NOMO-1 treated with DMSO at 0.1 percent for 48 hours (cell line): ENCODE measurements around the gene PPRC1.

Experiments used
- DNase-seq: peaks from one replicate; lab custom pipeline; 2025; ENCODE audit not compliant: unreplicated experiment; lab: John Stamatoyannopoulos, UW

The PPRC1 gene, protein sequence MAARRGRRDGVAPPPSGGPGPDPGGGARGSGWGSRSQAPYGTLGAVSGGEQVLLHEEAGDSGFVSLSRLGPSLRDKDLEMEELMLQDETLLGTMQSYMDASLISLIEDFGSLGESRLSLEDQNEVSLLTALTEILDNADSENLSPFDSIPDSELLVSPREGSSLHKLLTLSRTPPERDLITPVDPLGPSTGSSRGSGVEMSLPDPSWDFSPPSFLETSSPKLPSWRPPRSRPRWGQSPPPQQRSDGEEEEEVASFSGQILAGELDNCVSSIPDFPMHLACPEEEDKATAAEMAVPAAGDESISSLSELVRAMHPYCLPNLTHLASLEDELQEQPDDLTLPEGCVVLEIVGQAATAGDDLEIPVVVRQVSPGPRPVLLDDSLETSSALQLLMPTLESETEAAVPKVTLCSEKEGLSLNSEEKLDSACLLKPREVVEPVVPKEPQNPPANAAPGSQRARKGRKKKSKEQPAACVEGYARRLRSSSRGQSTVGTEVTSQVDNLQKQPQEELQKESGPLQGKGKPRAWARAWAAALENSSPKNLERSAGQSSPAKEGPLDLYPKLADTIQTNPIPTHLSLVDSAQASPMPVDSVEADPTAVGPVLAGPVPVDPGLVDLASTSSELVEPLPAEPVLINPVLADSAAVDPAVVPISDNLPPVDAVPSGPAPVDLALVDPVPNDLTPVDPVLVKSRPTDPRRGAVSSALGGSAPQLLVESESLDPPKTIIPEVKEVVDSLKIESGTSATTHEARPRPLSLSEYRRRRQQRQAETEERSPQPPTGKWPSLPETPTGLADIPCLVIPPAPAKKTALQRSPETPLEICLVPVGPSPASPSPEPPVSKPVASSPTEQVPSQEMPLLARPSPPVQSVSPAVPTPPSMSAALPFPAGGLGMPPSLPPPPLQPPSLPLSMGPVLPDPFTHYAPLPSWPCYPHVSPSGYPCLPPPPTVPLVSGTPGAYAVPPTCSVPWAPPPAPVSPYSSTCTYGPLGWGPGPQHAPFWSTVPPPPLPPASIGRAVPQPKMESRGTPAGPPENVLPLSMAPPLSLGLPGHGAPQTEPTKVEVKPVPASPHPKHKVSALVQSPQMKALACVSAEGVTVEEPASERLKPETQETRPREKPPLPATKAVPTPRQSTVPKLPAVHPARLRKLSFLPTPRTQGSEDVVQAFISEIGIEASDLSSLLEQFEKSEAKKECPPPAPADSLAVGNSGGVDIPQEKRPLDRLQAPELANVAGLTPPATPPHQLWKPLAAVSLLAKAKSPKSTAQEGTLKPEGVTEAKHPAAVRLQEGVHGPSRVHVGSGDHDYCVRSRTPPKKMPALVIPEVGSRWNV (N-terminal part only)

GRCh38 chr10:102132563-102133372 lies at the start of gene PPRC1:
PPRC1 (plus strand) TSS chr10:102133040; CDS start chr10:102133069, 29 bp downstream.
- peak; percentile 99 for DNase-seq

DNA sequence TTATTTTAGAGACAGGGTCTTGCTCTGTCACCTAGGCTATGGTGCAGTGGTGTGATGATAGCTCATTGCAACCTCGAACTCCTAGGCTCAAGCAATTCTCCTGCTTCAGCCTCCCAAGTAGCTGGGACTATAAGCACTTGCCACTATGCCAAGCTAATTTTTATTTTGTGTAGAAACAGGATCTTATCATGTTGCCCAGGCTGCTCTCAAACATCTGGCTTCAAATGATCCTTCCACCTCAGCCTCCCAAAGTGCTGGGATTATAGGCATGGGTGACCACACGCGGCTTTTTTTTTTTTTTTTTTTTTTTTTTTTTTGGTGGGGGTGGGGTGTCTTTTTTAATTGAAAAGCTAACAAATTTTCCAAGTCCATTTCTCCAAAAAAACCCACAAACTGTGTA lies 49.3 kb upstream of the PPRC1 start:
- no peak for DNase-seq

- peak; percentile 50 for DNase-seq
Measured at GRCh38 chr10:102085336-102085735, 47.5 kb upstream of the PPRC1 start.

DNA sequence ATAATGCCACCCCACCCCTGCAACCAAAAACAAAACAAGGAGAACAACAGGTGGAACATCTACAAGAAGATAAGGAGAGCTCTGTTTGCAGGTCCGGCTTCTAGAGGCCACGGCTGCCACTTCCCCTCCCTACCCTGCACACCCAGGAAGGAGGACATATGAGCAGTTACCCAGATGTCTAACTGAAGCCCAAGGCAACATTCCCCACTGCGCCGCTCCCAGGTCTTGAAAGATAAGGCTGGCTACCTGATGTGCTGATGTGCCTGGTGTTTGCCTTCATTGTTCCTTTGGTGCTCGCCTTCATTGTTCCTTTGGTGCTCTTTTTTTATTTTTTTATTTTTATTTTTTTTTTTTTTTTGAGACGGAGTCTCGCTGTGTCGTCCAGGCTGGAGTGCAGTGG lies 46.6 kb upstream of the PPRC1 start:
- DNase-seq: no peak

DNA sequence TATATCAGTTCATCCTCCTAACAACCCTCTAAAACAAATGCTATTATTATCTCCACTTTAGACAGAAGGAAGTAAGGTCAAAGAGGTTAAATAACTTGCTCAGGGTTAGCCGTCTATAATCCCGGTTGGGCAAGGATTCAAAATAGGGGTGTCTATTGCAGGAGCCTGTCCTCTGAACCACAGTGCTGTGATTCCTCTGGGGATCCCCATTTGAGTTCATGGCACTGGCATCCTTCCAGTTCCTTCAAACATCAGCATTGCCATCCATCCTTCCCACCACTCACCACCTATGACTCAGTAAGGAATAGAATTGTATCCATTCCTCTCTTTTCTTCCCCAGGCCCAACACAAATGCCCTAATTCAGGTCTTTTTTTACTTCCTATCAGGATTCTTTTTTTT lies 42.1 kb upstream of the PPRC1 start:
- DNase-seq: no peak

DNA sequence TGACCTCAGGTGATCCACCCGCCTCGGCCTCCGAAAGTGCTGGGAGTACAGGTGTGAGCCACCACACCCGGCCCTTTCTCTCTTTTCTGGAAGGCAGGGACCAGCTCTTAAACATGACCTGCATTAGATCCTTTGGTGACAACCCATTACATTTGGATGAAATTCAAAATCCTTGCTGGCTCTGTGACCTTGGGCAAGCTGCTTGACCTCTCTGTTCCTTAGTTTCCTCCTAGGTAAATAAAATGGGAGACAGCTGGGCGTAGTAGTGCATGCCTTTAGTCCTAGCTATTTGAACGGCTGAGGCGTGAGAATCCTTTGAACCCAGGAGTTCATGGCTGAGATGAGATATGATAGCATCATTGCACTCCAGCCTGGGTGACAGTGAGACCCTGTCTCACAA lies 36.4 kb upstream of the PPRC1 start:
- no peak for DNase-seq

- no peak for DNase-seq
Measured at GRCh38 chr10:102101152-102101551, 31.7 kb upstream of the PPRC1 start.

DNA sequence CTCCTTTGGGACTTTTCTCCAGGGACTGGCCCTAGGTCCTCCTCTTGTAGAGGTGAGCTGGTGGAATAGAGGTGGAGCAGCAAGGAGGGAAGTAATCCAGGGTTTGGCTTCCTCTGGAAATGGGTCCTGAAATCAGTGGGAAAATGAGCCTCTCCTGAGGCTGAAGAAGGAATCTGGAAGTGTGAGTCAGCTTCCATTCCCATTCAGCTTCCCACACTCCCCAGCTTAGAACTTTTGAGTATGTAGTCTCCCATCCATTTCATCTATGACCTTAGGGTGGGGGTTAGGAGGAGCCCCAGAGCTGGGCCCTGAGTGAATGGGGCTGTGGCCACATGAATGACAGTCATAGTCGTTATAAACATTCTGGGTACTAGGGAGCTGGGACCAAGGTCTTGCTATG lies 30.4 kb upstream of the PPRC1 start:
- no peak for DNase-seq

DNA sequence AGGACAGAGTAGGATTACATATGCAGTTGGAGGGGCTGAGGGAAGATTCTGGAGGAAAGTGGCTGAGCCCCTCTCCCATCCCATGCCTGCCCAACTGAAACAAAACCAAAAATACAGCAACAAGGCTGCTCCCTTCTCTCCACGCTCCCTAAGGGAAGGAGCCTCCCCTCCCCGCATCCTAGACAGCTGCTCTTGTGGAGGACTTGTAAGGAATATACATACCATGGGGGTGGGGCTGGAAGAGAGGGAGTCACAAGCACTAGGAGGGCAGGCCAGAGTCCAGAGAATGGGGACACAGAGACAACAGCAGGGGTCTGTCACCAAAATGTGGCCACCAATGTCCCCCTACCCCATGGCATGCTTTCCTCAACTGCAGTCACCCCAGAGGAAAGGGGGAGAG lies 25.8 kb upstream of the PPRC1 start:
- no peak for DNase-seq

GRCh38 chr10:102109166-102110116 lies 23.4 kb upstream of the PPRC1 start:
- DNase-seq: no peak

DNA sequence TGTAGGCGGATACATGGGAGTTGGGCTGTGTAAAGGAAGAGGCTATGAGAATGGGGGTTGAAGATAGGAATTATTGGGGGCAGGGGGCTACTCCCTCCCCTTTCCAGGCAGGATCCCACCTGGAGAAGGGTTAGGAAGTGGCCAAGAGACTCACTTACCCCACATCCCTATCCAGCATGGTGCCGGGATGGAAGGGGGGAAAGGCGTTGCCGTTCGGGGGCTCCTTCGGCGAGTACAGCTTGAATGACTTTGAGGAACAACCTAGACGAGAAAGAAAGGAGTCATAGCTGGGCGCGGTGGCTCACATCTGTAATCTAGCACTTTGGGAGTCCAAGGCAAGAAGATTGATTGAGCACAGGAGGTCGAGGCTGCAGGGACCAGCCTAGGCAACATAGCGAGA lies 21.6 kb upstream of the PPRC1 start:
- DNase-seq: no peak

DNA sequence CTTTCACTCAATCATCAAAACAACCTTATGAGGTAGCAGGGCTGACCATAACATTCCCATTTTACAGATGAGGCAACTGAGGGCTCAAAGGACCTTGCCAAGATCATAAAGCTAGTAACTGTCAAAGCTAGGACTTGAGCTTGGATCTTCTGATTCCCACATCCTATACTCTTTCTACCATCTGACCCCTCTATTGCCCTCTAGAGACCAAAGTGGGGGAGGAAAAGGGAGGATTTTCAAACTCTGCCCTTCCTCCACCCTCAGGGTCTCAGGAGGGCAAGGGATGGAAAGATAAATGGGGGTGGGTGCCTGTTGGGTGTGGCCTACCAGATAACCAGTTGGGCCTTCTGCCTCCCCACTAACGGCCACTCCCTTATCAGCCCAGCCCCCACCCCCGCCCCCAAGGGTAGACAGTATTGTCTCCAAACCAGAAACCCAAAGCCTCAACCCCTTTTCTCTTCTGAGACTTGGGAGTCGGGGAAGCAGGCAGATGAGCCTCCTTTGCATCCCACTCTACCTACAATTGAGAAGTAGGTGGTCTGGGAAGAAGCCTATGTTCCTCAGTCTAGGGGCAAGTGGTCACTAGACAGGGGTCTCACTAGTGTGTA lies 20.5 kb upstream of the PPRC1 start:
- DNase-seq: no peak

- no peak for DNase-seq
Measured at GRCh38 chr10:102113261-102113955, 19.4 kb upstream of the PPRC1 start.

- no peak for DNase-seq
Measured at GRCh38 chr10:102113956-102114857, 18.6 kb upstream of the PPRC1 start.

DNA sequence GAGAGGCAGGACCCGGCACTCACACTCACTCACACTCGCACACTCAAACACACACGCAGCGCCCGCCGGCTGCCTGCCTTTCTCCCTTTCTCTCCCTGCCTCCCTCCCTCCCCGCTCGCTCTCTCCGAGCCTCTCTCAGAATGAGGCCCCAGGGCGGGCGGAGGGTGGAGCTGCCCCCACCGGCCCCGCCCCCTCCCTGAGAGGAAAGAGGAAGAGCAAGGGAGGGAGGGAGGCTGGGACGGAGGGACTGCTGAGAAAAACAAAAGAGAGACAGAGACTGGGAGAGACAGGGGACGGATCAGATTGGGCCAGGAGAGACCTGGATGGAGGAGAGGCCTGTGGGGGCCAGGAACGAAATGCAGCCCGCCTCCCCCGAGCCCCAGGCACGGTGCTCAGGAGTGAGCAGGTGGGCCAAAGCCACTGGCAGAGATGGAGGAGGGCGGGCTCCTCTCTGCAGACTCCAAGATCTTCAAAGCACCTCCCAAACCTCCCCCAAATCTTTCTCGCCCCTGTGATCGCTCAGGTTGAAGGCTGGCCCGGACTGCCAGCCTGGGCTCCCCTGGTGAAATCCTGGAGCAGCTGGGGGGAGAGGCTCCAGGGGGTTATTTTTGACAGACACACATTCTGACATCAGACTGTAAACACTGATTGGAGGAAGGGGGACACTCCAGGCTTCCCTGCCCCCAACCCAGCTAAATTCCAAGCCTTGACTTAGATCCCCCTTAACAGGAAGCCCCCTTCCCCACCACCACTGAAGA lies 17.8 kb upstream of the PPRC1 start:
- peak; percentile 85 for DNase-seq

DNA sequence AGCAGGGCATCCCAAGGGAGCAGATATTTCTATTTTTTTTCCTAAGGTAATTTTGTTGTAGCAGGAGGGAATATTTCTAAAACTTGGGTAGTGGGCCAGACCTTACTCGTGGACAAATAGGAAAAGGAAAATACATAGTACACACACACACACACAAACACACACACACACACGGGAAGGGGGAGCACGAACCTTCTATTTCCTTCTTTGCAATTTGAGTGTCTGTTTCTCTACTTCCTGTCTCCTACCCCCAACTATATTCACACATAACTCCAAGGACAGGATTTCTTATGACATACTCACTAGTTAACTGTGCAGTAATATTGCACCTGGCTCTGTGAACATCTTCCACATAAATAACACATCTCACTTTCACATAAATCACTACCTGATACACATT lies 17.1 kb upstream of the PPRC1 start:
- peak; percentile 32 for DNase-seq
